Measurements from ENCODE around the gene GALNT12.

The GALNT12 gene

GRCh38 chr9:98790842-98791607, 16.4 kb upstream of the GALNT12 start:
- TF ChIP-seq CTCF (IDR thresholded peaks at IDR 0.05; ENCODE audit: poor library complexity, severe bottlenecking) = peak; percentile 98
- no peak overlapping the region for H3K4me3 ChIP-seq (ENCODE audit: severe bottlenecking)
- H3K27me3 ChIP-seq (ENCODE audit: insufficient read depth, poor library complexity, severe bottlenecking) = no peaks in the 10 kb centered on the region
- ATAC-seq (ENCODE audit: low read depth) = peak; percentile 92
- H3K9me3 ChIP-seq (ENCODE audit: severe bottlenecking) = no peaks in the 10 kb centered on the region
- H3K36me3 ChIP-seq (ENCODE audit: low read depth) = peaks cover 9% of the 10 kb centered on the region
- H3K27ac ChIP-seq (ENCODE audit: poor library complexity, severe bottlenecking) = no peak overlapping the region
- H3K4me1 ChIP-seq (ENCODE audit: insufficient read depth, poor library complexity, severe bottlenecking) = peaks cover 4% of the 10 kb centered on the region
- DNase-seq (ENCODE audit: low spot score) = peak; percentile 88

- Histone ChIP-seq H3K4me3 (ENCODE audit: severe bottlenecking) (no peak overlapping the region), H3K36me3 (ENCODE audit: low read depth) (peaks cover 9% of the 10 kb centered on the region), H3K27me3 (ENCODE audit: insufficient read depth, poor library complexity, severe bottlenecking) (no peaks in the 10 kb centered on the region), H3K4me1 (ENCODE audit: insufficient read depth, poor library complexity, severe bottlenecking) (peaks cover 4% of the 10 kb centered on the region), H3K27ac (ENCODE audit: poor library complexity, severe bottlenecking) (no peak overlapping the region), H3K9me3 (ENCODE audit: severe bottlenecking) (no peaks in the 10 kb centered on the region)
- DNase-seq (ENCODE audit: low spot score) (no peak), ATAC-seq (ENCODE audit: low read depth) (no peak)
- TF ChIP-seq CTCF (IDR thresholded peaks at IDR 0.05; ENCODE audit: poor library complexity, severe bottlenecking) = no peak
Measured at GRCh38 chr9:98791608-98792490, 15.6 kb upstream of the GALNT12 start.

GRCh38 chr9:98793031-98793430, 14.4 kb upstream of the GALNT12 start:
- Histone ChIP-seq H3K4me1 (ENCODE audit: insufficient read depth, poor library complexity, severe bottlenecking) (peaks cover 4% of the 10 kb centered on the region), H3K9me3 (ENCODE audit: severe bottlenecking) (no peaks in the 10 kb centered on the region), H3K36me3 (ENCODE audit: low read depth) (peaks cover 9% of the 10 kb centered on the region), H3K4me3 (ENCODE audit: severe bottlenecking) (no peak overlapping the region), H3K27me3 (ENCODE audit: insufficient read depth, poor library complexity, severe bottlenecking) (no peaks in the 10 kb centered on the region), H3K27ac (ENCODE audit: poor library complexity, severe bottlenecking) (no peak overlapping the region)
- ATAC-seq (ENCODE audit: low read depth) (no peak), DNase-seq (ENCODE audit: low spot score) (no peak)
- TF ChIP-seq CTCF (IDR thresholded peaks at IDR 0.05; ENCODE audit: poor library complexity, severe bottlenecking) = no peak

- peaks cover 4% of the 10 kb centered on the region for H3K4me1 ChIP-seq (ENCODE audit: insufficient read depth, poor library complexity, severe bottlenecking)
- no peak overlapping the region for H3K4me3 ChIP-seq (ENCODE audit: severe bottlenecking)
- TF ChIP-seq CTCF (IDR thresholded peaks at IDR 0.05; ENCODE audit: poor library complexity, severe bottlenecking) = no peak
- peaks cover 4% of the 10 kb centered on the region for H3K36me3 ChIP-seq (ENCODE audit: low read depth)
- H3K9me3 ChIP-seq (ENCODE audit: severe bottlenecking) = no peaks in the 10 kb centered on the region
- no peaks in the 10 kb centered on the region for H3K27me3 ChIP-seq (ENCODE audit: insufficient read depth, poor library complexity, severe bottlenecking)
- ATAC-seq (ENCODE audit: low read depth) = no peak
- DNase-seq (ENCODE audit: low spot score) = no peak
- H3K27ac ChIP-seq (ENCODE audit: poor library complexity, severe bottlenecking) = no peak overlapping the region
Measured at GRCh38 chr9:98794802-98795201, 12.7 kb upstream of the GALNT12 start.

All from RWPE2 (cell line).